GM12878 (cell line): Measurements from ENCODE around the gene FSHR.

Source experiments
- ASH2L ChIP-seq: fragments of 300-600, 200-600 bp; sonication (generic); IDR thresholded peaks from 2 replicates; pipeline ENCODE4 v1.6.1; 2017; ENCODE audit warnings: low read depth, mild to moderate bottlenecking, borderline replicate concordance
- BHLHE40 ChIP-seq, 2 experiments: fragments of 450-650 bp in 1 of 2; IDR thresholded peaks; 2 replicates each; pipeline ENCODE4 v1.6.1; 2011 to 2017; ENCODE audit warnings: low read depth in 2 of 2, borderline replicate concordance in 1 of 2, improper control_type of control experiment in 1 of 2, low read length in 1 of 2, mild to moderate bottlenecking in 1 of 2
- EZH2 ChIP-seq: IDR thresholded peaks from 2 replicates; pipeline ENCODE4 v1.6.1; 2012; ENCODE audit warnings: low read depth, mild to moderate bottlenecking, control low read depth, inconsistent platforms, low read length, borderline replicate concordance; ENCODE audit not compliant: control insufficient read depth
- FOS ChIP-seq: IDR thresholded peaks from 3 replicates; pipeline ENCODE4 v1.6.1; 2011; ENCODE audit warnings: borderline replicate concordance; ENCODE audit not compliant: insufficient read length; ENCODE audit errors: extremely low read depth
- FOXK2 ChIP-seq: fragments of 450-650 bp; IDR thresholded peaks from 2 replicates; pipeline ENCODE4 v1.6.1; 2017; ENCODE audit warnings: mild to moderate bottlenecking, moderate library complexity
- RAD21 ChIP-seq: IDR thresholded peaks from 2 replicates; pipeline ENCODE4 v1.6.1; 2011; ENCODE audit warnings: mild to moderate bottlenecking, low read depth, low read length, moderate library complexity; ENCODE audit not compliant: insufficient read depth
- SMC3 ChIP-seq: IDR thresholded peaks from 2 replicates; pipeline ENCODE4 v1.6.1; 2011; ENCODE audit warnings: low read length, improper control_type of control experiment, borderline replicate concordance
- TCF12 ChIP-seq: IDR thresholded peaks from 2 replicates; pipeline ENCODE4 v1.6.1; 2011; ENCODE audit warnings: low read depth, mild to moderate bottlenecking, low read length
- USF2 ChIP-seq: IDR thresholded peaks from 2 replicates; pipeline ENCODE4 v1.6.1; 2011; ENCODE audit warnings: low read depth, low read length, improper control_type of control experiment, borderline replicate concordance
- TF ChIP-seq, protein P1 (sequence below), 3 experiments: IDR thresholded peaks in 2 of 3; conservative IDR thresholded peaks in 1 of 3; 2 replicates each; pipeline ENCODE4 v1.5.1; 2011; ENCODE audit warnings: low read depth in 3 of 3, low read length in 3 of 3, mild to moderate bottlenecking in 3 of 3, control low read depth in 2 of 3, moderate library complexity in 2 of 3, inconsistent platforms in 1 of 3, mixed read lengths in 1 of 3; ENCODE audit not compliant: control insufficient read depth in 2 of 3, insufficient read depth in 1 of 3; ENCODE audit errors: extremely low read depth in 1 of 3
- TF ChIP-seq, protein P2 (sequence below): IDR thresholded peaks from 2 replicates; pipeline ENCODE4 v1.6.1; 2012; ENCODE audit warnings: low read length, inconsistent platforms

DNA sequence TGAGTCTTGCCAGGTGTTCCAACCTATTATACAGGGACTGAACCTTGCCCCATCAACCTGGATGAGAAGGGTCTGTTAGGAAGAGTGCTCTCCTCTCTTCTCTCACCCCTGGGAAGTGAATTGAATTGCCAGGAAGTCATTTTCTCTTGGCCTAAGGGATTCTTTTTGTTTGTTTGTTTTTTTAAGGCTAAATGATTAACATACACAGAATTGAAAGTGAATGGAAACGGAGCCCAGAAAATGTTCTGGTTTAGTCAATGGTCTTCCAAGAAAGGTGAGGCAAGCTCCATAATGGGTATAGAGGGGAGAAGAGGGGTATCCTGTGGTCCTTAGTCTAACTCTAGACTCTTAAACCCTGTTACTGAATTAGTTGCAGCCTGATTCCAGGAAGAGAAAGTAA lies 189.1 kb downstream of the FSHR start:
- TF ChIP-seq EZH2 (no peak), ASH2L (no peak), FOS (no peak), SMC3 (no peak), USF2 (no peak), TCF12 (no peak), BHLHE40 (IDR thresholded peaks at IDR 0.05; ENCODE audit: borderline replicate concordance in 1 of 2, low read depth in 2 of 2, low read length in 1 of 2) (no peak), FOXK2 (no peak), RAD21 (no peak)
- TF ChIP-seq, protein P1, sequence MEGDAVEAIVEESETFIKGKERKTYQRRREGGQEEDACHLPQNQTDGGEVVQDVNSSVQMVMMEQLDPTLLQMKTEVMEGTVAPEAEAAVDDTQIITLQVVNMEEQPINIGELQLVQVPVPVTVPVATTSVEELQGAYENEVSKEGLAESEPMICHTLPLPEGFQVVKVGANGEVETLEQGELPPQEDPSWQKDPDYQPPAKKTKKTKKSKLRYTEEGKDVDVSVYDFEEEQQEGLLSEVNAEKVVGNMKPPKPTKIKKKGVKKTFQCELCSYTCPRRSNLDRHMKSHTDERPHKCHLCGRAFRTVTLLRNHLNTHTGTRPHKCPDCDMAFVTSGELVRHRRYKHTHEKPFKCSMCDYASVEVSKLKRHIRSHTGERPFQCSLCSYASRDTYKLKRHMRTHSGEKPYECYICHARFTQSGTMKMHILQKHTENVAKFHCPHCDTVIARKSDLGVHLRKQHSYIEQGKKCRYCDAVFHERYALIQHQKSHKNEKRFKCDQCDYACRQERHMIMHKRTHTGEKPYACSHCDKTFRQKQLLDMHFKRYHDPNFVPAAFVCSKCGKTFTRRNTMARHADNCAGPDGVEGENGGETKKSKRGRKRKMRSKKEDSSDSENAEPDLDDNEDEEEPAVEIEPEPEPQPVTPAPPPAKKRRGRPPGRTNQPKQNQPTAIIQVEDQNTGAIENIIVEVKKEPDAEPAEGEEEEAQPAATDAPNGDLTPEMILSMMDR (IDR thresholded peaks at IDR 0.05 in 2 of 3, conservative IDR thresholded peaks at IDR 0.05 in 1 of 3; ENCODE audit: control insufficient read depth in 2 of 3, extremely low read depth in 1 of 3, insufficient read depth in 1 of 3, low read depth in 3 of 3, low read length in 3 of 3), result no peak
- TF ChIP-seq, protein P2, sequence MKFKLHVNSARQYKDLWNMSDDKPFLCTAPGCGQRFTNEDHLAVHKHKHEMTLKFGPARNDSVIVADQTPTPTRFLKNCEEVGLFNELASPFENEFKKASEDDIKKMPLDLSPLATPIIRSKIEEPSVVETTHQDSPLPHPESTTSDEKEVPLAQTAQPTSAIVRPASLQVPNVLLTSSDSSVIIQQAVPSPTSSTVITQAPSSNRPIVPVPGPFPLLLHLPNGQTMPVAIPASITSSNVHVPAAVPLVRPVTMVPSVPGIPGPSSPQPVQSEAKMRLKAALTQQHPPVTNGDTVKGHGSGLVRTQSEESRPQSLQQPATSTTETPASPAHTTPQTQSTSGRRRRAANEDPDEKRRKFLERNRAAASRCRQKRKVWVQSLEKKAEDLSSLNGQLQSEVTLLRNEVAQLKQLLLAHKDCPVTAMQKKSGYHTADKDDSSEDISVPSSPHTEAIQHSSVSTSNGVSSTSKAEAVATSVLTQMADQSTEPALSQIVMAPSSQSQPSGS, result no peak
